ENCODE measurements around the gene ATP1A2.

DNA sequence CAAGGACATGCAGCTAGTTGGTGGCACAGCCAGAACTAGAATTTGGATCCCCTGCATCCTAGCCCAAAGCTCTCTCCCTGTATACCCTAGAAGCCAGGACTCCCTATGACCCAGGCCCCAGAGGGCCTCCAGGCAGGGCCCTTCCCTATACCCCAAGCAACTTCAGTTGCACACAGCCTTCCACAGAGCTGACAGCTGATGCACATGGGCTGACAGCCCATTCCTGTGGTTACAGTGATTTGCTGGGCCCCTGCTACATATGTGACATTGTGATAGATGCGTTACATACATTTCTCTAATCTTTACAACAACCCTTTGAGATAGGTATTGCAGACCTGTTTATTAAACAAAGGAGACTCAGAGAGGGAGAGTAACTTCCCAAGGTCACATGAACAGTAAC is 5.8 kb downstream of the ATP1A2 start:
- TF ChIP-seq, protein P1, sequence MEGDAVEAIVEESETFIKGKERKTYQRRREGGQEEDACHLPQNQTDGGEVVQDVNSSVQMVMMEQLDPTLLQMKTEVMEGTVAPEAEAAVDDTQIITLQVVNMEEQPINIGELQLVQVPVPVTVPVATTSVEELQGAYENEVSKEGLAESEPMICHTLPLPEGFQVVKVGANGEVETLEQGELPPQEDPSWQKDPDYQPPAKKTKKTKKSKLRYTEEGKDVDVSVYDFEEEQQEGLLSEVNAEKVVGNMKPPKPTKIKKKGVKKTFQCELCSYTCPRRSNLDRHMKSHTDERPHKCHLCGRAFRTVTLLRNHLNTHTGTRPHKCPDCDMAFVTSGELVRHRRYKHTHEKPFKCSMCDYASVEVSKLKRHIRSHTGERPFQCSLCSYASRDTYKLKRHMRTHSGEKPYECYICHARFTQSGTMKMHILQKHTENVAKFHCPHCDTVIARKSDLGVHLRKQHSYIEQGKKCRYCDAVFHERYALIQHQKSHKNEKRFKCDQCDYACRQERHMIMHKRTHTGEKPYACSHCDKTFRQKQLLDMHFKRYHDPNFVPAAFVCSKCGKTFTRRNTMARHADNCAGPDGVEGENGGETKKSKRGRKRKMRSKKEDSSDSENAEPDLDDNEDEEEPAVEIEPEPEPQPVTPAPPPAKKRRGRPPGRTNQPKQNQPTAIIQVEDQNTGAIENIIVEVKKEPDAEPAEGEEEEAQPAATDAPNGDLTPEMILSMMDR (IDR thresholded peaks at IDR 0.05; ENCODE audit: low read depth, low read length, missing input control): no peak
- TF ChIP-seq RAD21 (IDR thresholded peaks at IDR 0.05) (no peak), RXRA (IDR thresholded peaks at IDR 0.05) (no peak), TAF1 (conservative IDR thresholded peaks at IDR 0.05) (no peak), SP1 (IDR thresholded peaks at IDR 0.05) (no peak), JUND (IDR thresholded peaks at IDR 0.05) (no peak), YY1 (IDR thresholded peaks at IDR 0.05) (no peak), HNF4A (conservative IDR thresholded peaks at IDR 0.05) (no peak)
- TF ChIP-seq, protein P2, sequence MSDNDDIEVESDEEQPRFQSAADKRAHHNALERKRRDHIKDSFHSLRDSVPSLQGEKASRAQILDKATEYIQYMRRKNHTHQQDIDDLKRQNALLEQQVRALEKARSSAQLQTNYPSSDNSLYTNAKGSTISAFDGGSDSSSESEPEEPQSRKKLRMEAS (IDR thresholded peaks at IDR 0.05): no peak
- TF ChIP-seq, protein P3, sequence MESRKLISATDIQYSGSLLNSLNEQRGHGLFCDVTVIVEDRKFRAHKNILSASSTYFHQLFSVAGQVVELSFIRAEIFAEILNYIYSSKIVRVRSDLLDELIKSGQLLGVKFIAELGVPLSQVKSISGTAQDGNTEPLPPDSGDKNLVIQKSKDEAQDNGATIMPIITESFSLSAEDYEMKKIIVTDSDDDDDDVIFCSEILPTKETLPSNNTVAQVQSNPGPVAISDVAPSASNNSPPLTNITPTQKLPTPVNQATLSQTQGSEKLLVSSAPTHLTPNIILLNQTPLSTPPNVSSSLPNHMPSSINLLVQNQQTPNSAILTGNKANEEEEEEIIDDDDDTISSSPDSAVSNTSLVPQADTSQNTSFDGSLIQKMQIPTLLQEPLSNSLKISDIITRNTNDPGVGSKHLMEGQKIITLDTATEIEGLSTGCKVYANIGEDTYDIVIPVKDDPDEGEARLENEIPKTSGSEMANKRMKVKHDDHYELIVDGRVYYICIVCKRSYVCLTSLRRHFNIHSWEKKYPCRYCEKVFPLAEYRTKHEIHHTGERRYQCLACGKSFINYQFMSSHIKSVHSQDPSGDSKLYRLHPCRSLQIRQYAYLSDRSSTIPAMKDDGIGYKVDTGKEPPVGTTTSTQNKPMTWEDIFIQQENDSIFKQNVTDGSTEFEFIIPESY (IDR thresholded peaks at IDR 0.05): no peak
- TF ChIP-seq, protein P4, sequence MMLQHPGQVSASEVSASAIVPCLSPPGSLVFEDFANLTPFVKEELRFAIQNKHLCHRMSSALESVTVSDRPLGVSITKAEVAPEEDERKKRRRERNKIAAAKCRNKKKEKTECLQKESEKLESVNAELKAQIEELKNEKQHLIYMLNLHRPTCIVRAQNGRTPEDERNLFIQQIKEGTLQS (IDR thresholded peaks at IDR 0.05): no peak
- TF ChIP-seq, protein P5, sequence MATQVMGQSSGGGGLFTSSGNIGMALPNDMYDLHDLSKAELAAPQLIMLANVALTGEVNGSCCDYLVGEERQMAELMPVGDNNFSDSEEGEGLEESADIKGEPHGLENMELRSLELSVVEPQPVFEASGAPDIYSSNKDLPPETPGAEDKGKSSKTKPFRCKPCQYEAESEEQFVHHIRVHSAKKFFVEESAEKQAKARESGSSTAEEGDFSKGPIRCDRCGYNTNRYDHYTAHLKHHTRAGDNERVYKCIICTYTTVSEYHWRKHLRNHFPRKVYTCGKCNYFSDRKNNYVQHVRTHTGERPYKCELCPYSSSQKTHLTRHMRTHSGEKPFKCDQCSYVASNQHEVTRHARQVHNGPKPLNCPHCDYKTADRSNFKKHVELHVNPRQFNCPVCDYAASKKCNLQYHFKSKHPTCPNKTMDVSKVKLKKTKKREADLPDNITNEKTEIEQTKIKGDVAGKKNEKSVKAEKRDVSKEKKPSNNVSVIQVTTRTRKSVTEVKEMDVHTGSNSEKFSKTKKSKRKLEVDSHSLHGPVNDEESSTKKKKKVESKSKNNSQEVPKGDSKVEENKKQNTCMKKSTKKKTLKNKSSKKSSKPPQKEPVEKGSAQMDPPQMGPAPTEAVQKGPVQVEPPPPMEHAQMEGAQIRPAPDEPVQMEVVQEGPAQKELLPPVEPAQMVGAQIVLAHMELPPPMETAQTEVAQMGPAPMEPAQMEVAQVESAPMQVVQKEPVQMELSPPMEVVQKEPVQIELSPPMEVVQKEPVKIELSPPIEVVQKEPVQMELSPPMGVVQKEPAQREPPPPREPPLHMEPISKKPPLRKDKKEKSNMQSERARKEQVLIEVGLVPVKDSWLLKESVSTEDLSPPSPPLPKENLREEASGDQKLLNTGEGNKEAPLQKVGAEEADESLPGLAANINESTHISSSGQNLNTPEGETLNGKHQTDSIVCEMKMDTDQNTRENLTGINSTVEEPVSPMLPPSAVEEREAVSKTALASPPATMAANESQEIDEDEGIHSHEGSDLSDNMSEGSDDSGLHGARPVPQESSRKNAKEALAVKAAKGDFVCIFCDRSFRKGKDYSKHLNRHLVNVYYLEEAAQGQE (IDR thresholded peaks at IDR 0.05): no peak
